HL-60 (cell line): ENCODE data around the gene COL23A1.

Source experiments
- GABPA ChIP-seq: IDR thresholded peaks from 2 replicates; pipeline ENCODE4 v1.6.1; 2012; ENCODE audit warnings: low read depth
- POLR2AphosphoS5 ChIP-seq: IDR thresholded peaks from 2 replicates; pipeline ENCODE4 v1.6.1; 2012; ENCODE audit warnings: low read depth
- REST ChIP-seq: IDR thresholded peaks from 2 replicates; pipeline ENCODE4 v1.6.1; 2012; ENCODE audit warnings: low read depth; ENCODE audit not compliant: insufficient replicate concordance
- SPI1 ChIP-seq: IDR thresholded peaks from 2 replicates; pipeline ENCODE4 v1.6.1; 2012; ENCODE audit warnings: low read depth, mild to moderate bottlenecking, borderline replicate concordance
- TF ChIP-seq, protein P1 (sequence below): IDR thresholded peaks from one replicate; pipeline ENCODE4 v1.5.1; 2011; ENCODE audit warnings: low read length, control low read depth, inconsistent platforms; ENCODE audit not compliant: insufficient read depth

- TF ChIP-seq, protein P1, sequence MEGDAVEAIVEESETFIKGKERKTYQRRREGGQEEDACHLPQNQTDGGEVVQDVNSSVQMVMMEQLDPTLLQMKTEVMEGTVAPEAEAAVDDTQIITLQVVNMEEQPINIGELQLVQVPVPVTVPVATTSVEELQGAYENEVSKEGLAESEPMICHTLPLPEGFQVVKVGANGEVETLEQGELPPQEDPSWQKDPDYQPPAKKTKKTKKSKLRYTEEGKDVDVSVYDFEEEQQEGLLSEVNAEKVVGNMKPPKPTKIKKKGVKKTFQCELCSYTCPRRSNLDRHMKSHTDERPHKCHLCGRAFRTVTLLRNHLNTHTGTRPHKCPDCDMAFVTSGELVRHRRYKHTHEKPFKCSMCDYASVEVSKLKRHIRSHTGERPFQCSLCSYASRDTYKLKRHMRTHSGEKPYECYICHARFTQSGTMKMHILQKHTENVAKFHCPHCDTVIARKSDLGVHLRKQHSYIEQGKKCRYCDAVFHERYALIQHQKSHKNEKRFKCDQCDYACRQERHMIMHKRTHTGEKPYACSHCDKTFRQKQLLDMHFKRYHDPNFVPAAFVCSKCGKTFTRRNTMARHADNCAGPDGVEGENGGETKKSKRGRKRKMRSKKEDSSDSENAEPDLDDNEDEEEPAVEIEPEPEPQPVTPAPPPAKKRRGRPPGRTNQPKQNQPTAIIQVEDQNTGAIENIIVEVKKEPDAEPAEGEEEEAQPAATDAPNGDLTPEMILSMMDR, result no peak
- TF ChIP-seq POLR2AphosphoS5 (no peak), REST (no peak), SPI1 (no peak), GABPA (no peak)
Observed at GRCh38 chr5:178323961-178324360, 266.2 kb downstream of the COL23A1 start.
